ENCODE measurements around the gene FBXW12.

FBXW12 gene

DNA sequence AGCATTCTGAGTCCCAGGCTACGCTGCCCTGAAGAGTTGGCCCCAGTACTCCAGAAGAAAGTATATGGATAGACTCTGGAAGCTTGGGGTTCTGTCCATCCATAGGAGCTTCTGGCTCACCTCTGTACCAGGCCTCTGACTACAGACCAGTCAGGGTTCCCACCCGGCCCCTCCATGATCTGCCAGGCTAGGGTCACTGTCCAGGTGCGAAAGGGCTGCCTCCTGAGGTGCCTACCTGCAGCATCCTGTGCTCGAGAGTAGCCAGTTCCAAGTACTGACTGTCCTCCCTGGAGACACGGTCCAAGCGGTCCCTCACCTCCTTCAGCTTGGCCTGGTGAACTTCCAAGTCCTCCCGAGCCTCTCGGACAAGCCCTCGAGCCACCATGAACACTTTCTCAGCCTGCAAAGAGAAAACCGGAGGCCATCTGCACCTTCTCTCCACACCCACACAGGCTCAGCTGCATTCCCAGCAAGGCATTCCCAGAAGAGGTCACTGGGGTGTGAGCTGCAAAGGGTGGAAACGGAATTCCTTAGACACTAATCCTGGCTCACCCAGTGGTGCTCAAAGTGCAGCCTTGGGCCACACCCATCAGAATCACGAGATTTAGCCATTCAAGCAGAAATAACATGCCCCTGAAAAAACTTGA is 61.6 kb downstream of the FBXW12 start:
- DNase-seq (ENCODE audit: low read depth in 1 of 2, low spot score in 1 of 2), result no peak
- no peak overlapping the region for H3K4me3 ChIP-seq (replicated peaks; ENCODE audit: insufficient read depth, low read length)
- no peak overlapping the region for H3K27ac ChIP-seq (replicated peaks)
- TF ChIP-seq, protein P1, sequence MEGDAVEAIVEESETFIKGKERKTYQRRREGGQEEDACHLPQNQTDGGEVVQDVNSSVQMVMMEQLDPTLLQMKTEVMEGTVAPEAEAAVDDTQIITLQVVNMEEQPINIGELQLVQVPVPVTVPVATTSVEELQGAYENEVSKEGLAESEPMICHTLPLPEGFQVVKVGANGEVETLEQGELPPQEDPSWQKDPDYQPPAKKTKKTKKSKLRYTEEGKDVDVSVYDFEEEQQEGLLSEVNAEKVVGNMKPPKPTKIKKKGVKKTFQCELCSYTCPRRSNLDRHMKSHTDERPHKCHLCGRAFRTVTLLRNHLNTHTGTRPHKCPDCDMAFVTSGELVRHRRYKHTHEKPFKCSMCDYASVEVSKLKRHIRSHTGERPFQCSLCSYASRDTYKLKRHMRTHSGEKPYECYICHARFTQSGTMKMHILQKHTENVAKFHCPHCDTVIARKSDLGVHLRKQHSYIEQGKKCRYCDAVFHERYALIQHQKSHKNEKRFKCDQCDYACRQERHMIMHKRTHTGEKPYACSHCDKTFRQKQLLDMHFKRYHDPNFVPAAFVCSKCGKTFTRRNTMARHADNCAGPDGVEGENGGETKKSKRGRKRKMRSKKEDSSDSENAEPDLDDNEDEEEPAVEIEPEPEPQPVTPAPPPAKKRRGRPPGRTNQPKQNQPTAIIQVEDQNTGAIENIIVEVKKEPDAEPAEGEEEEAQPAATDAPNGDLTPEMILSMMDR (IDR thresholded peaks at IDR 0.05; ENCODE audit: insufficient read depth, low read length), result no peak
- TF ChIP-seq, protein P2, sequence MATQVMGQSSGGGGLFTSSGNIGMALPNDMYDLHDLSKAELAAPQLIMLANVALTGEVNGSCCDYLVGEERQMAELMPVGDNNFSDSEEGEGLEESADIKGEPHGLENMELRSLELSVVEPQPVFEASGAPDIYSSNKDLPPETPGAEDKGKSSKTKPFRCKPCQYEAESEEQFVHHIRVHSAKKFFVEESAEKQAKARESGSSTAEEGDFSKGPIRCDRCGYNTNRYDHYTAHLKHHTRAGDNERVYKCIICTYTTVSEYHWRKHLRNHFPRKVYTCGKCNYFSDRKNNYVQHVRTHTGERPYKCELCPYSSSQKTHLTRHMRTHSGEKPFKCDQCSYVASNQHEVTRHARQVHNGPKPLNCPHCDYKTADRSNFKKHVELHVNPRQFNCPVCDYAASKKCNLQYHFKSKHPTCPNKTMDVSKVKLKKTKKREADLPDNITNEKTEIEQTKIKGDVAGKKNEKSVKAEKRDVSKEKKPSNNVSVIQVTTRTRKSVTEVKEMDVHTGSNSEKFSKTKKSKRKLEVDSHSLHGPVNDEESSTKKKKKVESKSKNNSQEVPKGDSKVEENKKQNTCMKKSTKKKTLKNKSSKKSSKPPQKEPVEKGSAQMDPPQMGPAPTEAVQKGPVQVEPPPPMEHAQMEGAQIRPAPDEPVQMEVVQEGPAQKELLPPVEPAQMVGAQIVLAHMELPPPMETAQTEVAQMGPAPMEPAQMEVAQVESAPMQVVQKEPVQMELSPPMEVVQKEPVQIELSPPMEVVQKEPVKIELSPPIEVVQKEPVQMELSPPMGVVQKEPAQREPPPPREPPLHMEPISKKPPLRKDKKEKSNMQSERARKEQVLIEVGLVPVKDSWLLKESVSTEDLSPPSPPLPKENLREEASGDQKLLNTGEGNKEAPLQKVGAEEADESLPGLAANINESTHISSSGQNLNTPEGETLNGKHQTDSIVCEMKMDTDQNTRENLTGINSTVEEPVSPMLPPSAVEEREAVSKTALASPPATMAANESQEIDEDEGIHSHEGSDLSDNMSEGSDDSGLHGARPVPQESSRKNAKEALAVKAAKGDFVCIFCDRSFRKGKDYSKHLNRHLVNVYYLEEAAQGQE (IDR thresholded peaks at IDR 0.05; ENCODE audit: insufficient replicate concordance, low read depth), result no peak
- no peak for TF ChIP-seq POLR2AphosphoS5 (IDR thresholded peaks at IDR 0.05; ENCODE audit: low read depth)
- no peak for TF ChIP-seq SPI1 (IDR thresholded peaks at IDR 0.05; ENCODE audit: borderline replicate concordance, low read depth)
- TF ChIP-seq GABPA (IDR thresholded peaks at IDR 0.05; ENCODE audit: low read depth), result no peak
- H3K27me3 ChIP-seq (ENCODE audit: insufficient read depth, poor library complexity, severe bottlenecking), result peaks cover 2% of the 10 kb centered on the region

DNA sequence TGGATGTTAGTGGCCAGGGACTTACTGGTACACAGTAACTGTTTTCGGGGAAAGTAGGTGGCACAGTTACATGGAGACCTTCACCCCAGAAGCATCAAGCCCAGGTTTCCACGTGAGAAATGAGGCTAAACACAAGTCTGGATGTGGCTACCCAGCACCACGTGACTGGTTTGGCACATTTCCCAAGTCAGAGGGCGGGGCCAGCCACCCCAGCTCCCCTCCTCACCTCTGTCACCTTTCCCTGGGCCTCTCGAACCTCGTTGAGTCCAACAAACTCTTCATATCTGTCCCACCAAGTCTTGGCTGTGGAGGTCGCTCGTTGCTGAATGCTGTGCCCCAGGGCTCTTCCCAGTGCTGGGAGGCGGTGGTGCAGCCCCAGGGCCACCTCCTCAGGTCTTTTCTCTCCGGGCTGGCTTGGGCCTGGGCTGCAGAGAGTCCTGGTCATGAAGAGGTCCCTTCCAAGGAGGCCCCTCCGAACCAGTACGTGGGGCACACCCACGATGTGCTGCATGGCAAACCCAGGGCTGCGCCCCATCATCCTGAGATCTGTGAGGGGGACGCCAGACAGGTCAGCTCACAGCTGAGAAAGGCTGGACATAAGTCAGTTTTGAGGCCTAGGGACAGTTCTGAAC is 62.7 kb downstream of the FBXW12 start:
- Histone ChIP-seq H3K4me3 (replicated peaks; ENCODE audit: insufficient read depth, low read length) (no peak overlapping the region), H3K27ac (replicated peaks) (no peak overlapping the region), H3K27me3 (ENCODE audit: insufficient read depth, poor library complexity, severe bottlenecking) (no peaks in the 10 kb centered on the region)
- no peak for DNase-seq (ENCODE audit: low read depth in 1 of 2, low spot score in 1 of 2)
- TF ChIP-seq, protein P2 (IDR thresholded peaks at IDR 0.05; ENCODE audit: insufficient replicate concordance, low read depth), result no peak
- TF ChIP-seq GABPA (IDR thresholded peaks at IDR 0.05; ENCODE audit: low read depth), result no peak
- TF ChIP-seq POLR2AphosphoS5 (IDR thresholded peaks at IDR 0.05; ENCODE audit: low read depth), result no peak
- TF ChIP-seq, protein P1 (IDR thresholded peaks at IDR 0.05; ENCODE audit: insufficient read depth, low read length), result no peak
- TF ChIP-seq SPI1 (IDR thresholded peaks at IDR 0.05; ENCODE audit: borderline replicate concordance, low read depth), result no peak

DNA sequence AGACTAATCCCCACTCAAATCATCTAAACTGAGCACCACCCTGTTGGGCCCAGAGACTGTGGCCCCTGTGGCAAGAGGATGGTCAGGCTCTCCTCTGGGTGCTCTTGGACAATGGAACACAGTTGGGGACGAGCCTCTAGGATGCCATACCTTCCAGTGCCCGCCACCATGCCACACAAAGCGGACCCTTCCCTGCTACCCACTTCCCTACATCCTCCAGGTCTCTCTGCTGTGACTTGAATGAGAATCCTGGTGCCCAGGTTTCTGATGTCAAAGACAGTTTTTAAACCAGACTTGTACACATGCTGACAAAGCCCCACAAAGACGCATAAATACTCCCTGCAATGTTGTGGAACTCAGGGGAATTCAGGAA is 63.2 kb downstream of the FBXW12 start:
- no peak overlapping the region for H3K27ac ChIP-seq (replicated peaks)
- TF ChIP-seq GABPA (IDR thresholded peaks at IDR 0.05; ENCODE audit: low read depth) (no peak), POLR2AphosphoS5 (IDR thresholded peaks at IDR 0.05; ENCODE audit: low read depth) (no peak), SPI1 (IDR thresholded peaks at IDR 0.05; ENCODE audit: borderline replicate concordance, low read depth) (no peak)
- TF ChIP-seq, protein P2 (IDR thresholded peaks at IDR 0.05; ENCODE audit: insufficient replicate concordance, low read depth), result no peak
- TF ChIP-seq, protein P1 (IDR thresholded peaks at IDR 0.05; ENCODE audit: insufficient read depth, low read length), result no peak

More for the DNA sequence above, 63.2 kb downstream of the FBXW12 start:
- no peaks in the 10 kb centered on the region for H3K27me3 ChIP-seq (ENCODE audit: insufficient read depth, poor library complexity, severe bottlenecking)
- DNase-seq (ENCODE audit: low read depth in 1 of 2, low spot score in 1 of 2), result no peak
- H3K4me3 ChIP-seq (replicated peaks; ENCODE audit: insufficient read depth, low read length), result no peak overlapping the region

Data from HL-60 (cell line).